H9 (cell line): ENCODE data around the gene ST6GALNAC1. TPM values are rescaled to one million over a fixed set of nuclear protein-coding genes. Genes with fewer than 3 reads are reported as not detected.

Experiments used
- DNase-seq: peaks from one replicate; pipeline ENCODE4 v3.0.0-alpha.2; 2017
- H2AFZ ChIP-seq: one replicate; pipeline ENCODE4 v1.6.1; 2013; ENCODE audit warnings: mild to moderate bottlenecking, low read length, control low read depth, moderate library complexity
- H2AK5ac ChIP-seq: 2 replicates; pipeline ENCODE4 v1.6.1; 2013; ENCODE audit warnings: low read length, control low read depth, mixed read lengths; ENCODE audit not compliant: insufficient read length
- H2BK120ac ChIP-seq: one replicate; pipeline ENCODE4 v1.6.1; 2013; ENCODE audit warnings: low read depth, mild to moderate bottlenecking, low read length, control low read depth, inconsistent platforms; ENCODE audit not compliant: poor library complexity, severe bottlenecking
- H2BK12ac ChIP-seq: 2 replicates; pipeline ENCODE4 v1.6.1; 2013; ENCODE audit warnings: low read length, control low read depth, mixed read lengths, low read depth; ENCODE audit not compliant: insufficient read length
- H2BK15ac ChIP-seq: 2 replicates; pipeline ENCODE4 v1.6.1; 2013; ENCODE audit warnings: low read depth, low read length, control low read depth
- H2BK20ac ChIP-seq: one replicate; pipeline ENCODE4 v1.6.1; 2013; ENCODE audit warnings: low read depth, mild to moderate bottlenecking, low read length, control low read depth, inconsistent platforms; ENCODE audit not compliant: poor library complexity, severe bottlenecking
- H2BK5ac ChIP-seq: 2 replicates; pipeline ENCODE4 v1.6.1; 2013; ENCODE audit warnings: low read length, control low read depth, mixed read lengths; ENCODE audit not compliant: insufficient read length
- H3K14ac ChIP-seq: 2 replicates; pipeline ENCODE4 v1.6.1; 2013; ENCODE audit warnings: low read length, control low read depth; ENCODE audit not compliant: insufficient read depth
- H3K18ac ChIP-seq: 2 replicates; pipeline ENCODE4 v1.6.1; 2013; ENCODE audit warnings: low read depth, mild to moderate bottlenecking, mixed read lengths, low read length, control low read depth; ENCODE audit not compliant: insufficient read length
- H3K23ac ChIP-seq: 2 replicates; pipeline ENCODE4 v1.6.1; 2013; ENCODE audit warnings: low read length, control low read depth, mixed read lengths, low read depth; ENCODE audit not compliant: insufficient read length
- H3K23me2 ChIP-seq: 2 replicates; pipeline ENCODE4 v1.6.1; 2013; ENCODE audit warnings: low read depth, mild to moderate bottlenecking, mixed read lengths, low read length, control low read depth; ENCODE audit not compliant: insufficient read length, poor library complexity, severe bottlenecking
- H3K27ac ChIP-seq: 2 replicates; pipeline ENCODE4 v1.5.1; 2013; ENCODE audit warnings: low read length, control low read depth, mixed read lengths, low read depth; ENCODE audit not compliant: insufficient read length
- H3K27me3 ChIP-seq: 2 replicates; pipeline ENCODE4 v1.6.1; 2013; ENCODE audit warnings: low read length, control low read depth, inconsistent platforms; ENCODE audit not compliant: insufficient read depth
- H3K4ac ChIP-seq: 2 replicates; pipeline ENCODE4 v1.6.1; 2013; ENCODE audit warnings: low read depth, mild to moderate bottlenecking, control low read depth, inconsistent platforms, low read length, moderate library complexity
- H3K4me1 ChIP-seq: 2 replicates; pipeline ENCODE4 v1.6.1; 2013; ENCODE audit warnings: low read length, control low read depth, inconsistent platforms; ENCODE audit not compliant: insufficient read depth
- H3K4me2 ChIP-seq: 2 replicates; pipeline ENCODE4 v1.6.1; 2013; ENCODE audit warnings: low read length, control low read depth, mixed read lengths; ENCODE audit not compliant: insufficient read length, insufficient read depth
- H3K56ac ChIP-seq: 2 replicates; pipeline ENCODE4 v1.6.1; 2013; ENCODE audit warnings: low read depth, mild to moderate bottlenecking, mixed read lengths, low read length, control low read depth; ENCODE audit not compliant: insufficient read length
- H3K79me1 ChIP-seq: 2 replicates; pipeline ENCODE4 v1.6.1; 2013; ENCODE audit warnings: low read depth, mild to moderate bottlenecking, moderate library complexity, low read length, control low read depth, inconsistent platforms; ENCODE audit not compliant: insufficient read depth, poor library complexity, severe bottlenecking
- H3K79me2 ChIP-seq: 2 replicates; pipeline ENCODE4 v1.6.1; 2013; ENCODE audit warnings: low read length, control low read depth, inconsistent platforms; ENCODE audit not compliant: insufficient read depth
- H3K9ac ChIP-seq: 2 replicates; pipeline ENCODE4 v1.6.1; 2013; ENCODE audit warnings: low read length, control low read depth, mixed read lengths; ENCODE audit not compliant: insufficient read length; ENCODE audit errors: extremely low read depth
- H3K9me3 ChIP-seq: one replicate; pipeline ENCODE4 v1.6.1; 2013; ENCODE audit warnings: low read depth, low read length, inconsistent platforms; ENCODE audit not compliant: control insufficient read depth
- H3T11ph ChIP-seq: one replicate; pipeline ENCODE4 v1.6.1; 2013; ENCODE audit warnings: mild to moderate bottlenecking, low read length, control low read depth, inconsistent platforms
- H4K20me1 ChIP-seq: one replicate; pipeline ENCODE4 v1.6.1; 2013; ENCODE audit not compliant: control insufficient read depth, insufficient read length, insufficient read depth
- H4K5ac ChIP-seq: 2 replicates; pipeline ENCODE4 v1.6.1; 2013; ENCODE audit warnings: low read depth, mild to moderate bottlenecking, mixed read lengths, low read length, control low read depth; ENCODE audit not compliant: insufficient read length
- H4K8ac ChIP-seq: replicated peaks from 2 replicates; pipeline ENCODE4 v1.6.1; 2013; ENCODE audit warnings: low read length, control low read depth, mixed read lengths, low read depth; ENCODE audit not compliant: insufficient read length
- H4K91ac ChIP-seq: 2 replicates; pipeline ENCODE4 v1.6.1; 2013; ENCODE audit warnings: low read depth, mild to moderate bottlenecking, moderate library complexity, mixed read lengths, low read length, control low read depth; ENCODE audit not compliant: insufficient read length
- H3K27ac Mint-ChIP-seq, 3 experiments: 2 replicates in 2 of 3; 3 replicates in 1 of 3; pipeline ENCODE4 v1.8.0; 2020 to 2021; ENCODE audit warnings: mixed read lengths in 3 of 3, mild to moderate bottlenecking in 1 of 3, moderate library complexity in 1 of 3
- H3K27me3 Mint-ChIP-seq: 2 replicates; pipeline ENCODE4 v1.8.0; 2021; ENCODE audit warnings: low read depth, mild to moderate bottlenecking, moderate library complexity, mixed read lengths
- H3K36me3 Mint-ChIP-seq, 3 experiments: 2 replicates in 2 of 3; 3 replicates in 1 of 3; pipeline ENCODE4 v1.8.0; 2020 to 2021; ENCODE audit warnings: low read depth in 3 of 3, mixed read lengths in 3 of 3; ENCODE audit not compliant: insufficient read depth in 1 of 3
- H3K4me1 Mint-ChIP-seq, 2 experiments: 2 replicates each; pipeline ENCODE4 v1.8.0; 2020; ENCODE audit warnings: mixed read lengths in 2 of 2
- H3K4me3 Mint-ChIP-seq, 2 experiments: 2 replicates in 1 of 2; 3 replicates in 1 of 2; pipeline ENCODE4 v1.8.0; 2020 to 2021; ENCODE audit warnings: mild to moderate bottlenecking in 2 of 2, mixed read lengths in 2 of 2, moderate library complexity in 1 of 2
- H3K9me3 Mint-ChIP-seq, 2 experiments: 2 replicates in 1 of 2; 3 replicates in 1 of 2; pipeline ENCODE4 v1.8.0; 2020; ENCODE audit warnings: mild to moderate bottlenecking in 2 of 2, mixed read lengths in 2 of 2, moderate library complexity in 1 of 2
- WGBS: extraction: QIAGEN DNeasy Blood & Tissue Kit; methylation state at CpG from one replicate; pipeline ENCODE4 v1.1.7; 2013; ENCODE audit warnings: missing lambda C conversion rate, low lambda C conversion rate, mixed read lengths; ENCODE audit not compliant: insufficient read length; ENCODE audit errors: extremely low coverage; 5-methylcytosine and 5-hydroxymethylcytosine counted together
- total RNA-seq: library from RNA; stranded (reverse); gene quantifications from 2 replicates; pipeline ENCODE4 v1.2.1, GENCODE V29; 2021
- TF ChIP-seq, protein P1 (sequence below): fragments of 200-600 bp; sonication (generic); conservative IDR thresholded peaks from 3 replicates; pipeline ENCODE4 v1.8.0; 2021; ENCODE audit warnings: antibody characterized with exemption, mild to moderate bottlenecking

Gene ST6GALNAC1
- total RNA-seq, 1 experiment from 2014 or later = not detected

DNA sequence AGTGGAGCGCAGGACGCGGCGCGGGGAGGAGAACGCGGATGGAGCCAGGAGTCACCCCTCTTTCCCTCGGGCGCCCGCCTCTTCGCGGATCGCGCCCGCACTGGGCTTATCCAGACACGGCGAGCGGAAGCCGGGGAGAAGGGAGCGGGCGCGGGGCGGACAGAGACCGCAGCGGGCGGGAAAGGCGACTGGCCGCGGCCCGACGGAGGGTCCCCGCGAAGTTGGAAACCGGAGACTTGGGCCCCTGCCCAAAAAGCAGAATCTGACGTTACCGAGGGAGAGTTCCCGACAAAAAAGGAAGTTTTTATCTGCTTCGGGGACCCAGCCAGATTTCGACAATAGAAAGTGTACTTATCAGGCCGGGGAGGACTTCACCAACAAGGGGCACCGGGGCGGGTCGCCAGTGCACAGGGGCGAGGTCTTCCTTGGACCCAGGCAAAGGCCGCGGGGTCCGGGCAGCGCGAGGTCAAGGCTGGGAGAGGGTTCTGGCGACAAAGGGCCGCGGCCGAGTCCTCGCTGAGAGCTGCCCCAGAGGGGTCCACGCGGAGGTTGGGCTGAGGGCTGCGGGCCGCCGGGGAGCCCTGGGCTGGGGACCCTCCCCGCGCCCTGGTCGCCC, 58.4 kb downstream of the ST6GALNAC1 start:
- peak overlapping the region; percentile 67 for H3K4me2 ChIP-seq
- no peak overlapping the region for H3K9ac ChIP-seq
- Mint-ChIP-seq H3K27me3 (peaks cover 76% of the 10 kb centered on the region), H3K27ac (no peak overlapping the region), H3K4me3 (peak overlapping the region; percentile 59 to 80), H3K9me3 (peaks cover 2 to 7% of the 10 kb centered on the region in 2 experiments; a peak in 3 of 5 replicates), H3K36me3 (no peaks in the 10 kb centered on the region; a peak in 1 of 7 replicates), H3K4me1 (peaks cover 29 to 41% of the 10 kb centered on the region in 2 experiments)
- peaks cover 2% of the 10 kb centered on the region for H4K20me1 ChIP-seq
- no peak overlapping the region for H2AK5ac ChIP-seq
- no peak overlapping the region for H3K4ac ChIP-seq
- no peak overlapping the region; the same call in 1 of the 2 replicates for H3K14ac ChIP-seq
- no peak overlapping the region for H3K23ac ChIP-seq
- peaks cover 11% of the 10 kb centered on the region for H3K23me2 ChIP-seq
- no peaks in the 10 kb centered on the region for H3K79me2 ChIP-seq
- TF ChIP-seq, protein P1, sequence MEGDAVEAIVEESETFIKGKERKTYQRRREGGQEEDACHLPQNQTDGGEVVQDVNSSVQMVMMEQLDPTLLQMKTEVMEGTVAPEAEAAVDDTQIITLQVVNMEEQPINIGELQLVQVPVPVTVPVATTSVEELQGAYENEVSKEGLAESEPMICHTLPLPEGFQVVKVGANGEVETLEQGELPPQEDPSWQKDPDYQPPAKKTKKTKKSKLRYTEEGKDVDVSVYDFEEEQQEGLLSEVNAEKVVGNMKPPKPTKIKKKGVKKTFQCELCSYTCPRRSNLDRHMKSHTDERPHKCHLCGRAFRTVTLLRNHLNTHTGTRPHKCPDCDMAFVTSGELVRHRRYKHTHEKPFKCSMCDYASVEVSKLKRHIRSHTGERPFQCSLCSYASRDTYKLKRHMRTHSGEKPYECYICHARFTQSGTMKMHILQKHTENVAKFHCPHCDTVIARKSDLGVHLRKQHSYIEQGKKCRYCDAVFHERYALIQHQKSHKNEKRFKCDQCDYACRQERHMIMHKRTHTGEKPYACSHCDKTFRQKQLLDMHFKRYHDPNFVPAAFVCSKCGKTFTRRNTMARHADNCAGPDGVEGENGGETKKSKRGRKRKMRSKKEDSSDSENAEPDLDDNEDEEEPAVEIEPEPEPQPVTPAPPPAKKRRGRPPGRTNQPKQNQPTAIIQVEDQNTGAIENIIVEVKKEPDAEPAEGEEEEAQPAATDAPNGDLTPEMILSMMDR = no peak
- no peak overlapping the region for H2BK12ac ChIP-seq
- H2BK5ac ChIP-seq = no peak overlapping the region
- no peaks in the 10 kb centered on the region; the same call in 1 of the 2 replicates for H3K4me1 ChIP-seq
- H2AFZ ChIP-seq = no peak overlapping the region
- WGBS = no CpG with 5 or more reads among the region's 62 CpGs
- no peak overlapping the region for H2BK120ac ChIP-seq
- no peak overlapping the region for H4K5ac ChIP-seq
- H2BK15ac ChIP-seq = no peak overlapping the region
- H3K9me3 ChIP-seq = no peaks in the 10 kb centered on the region
- peaks cover 36% of the 10 kb centered on the region; the same call in 1 of the 2 replicates for H3K27me3 ChIP-seq
- DNase-seq = peak; percentile 52
- H4K91ac ChIP-seq = no peak overlapping the region
- H3K56ac ChIP-seq = no peak overlapping the region
- no peak overlapping the region for H2BK20ac ChIP-seq
- H3T11ph ChIP-seq = no peak overlapping the region
- no peak overlapping the region for H3K27ac ChIP-seq
- H4K8ac ChIP-seq = no peak overlapping the region
- no peaks in the 10 kb centered on the region for H3K79me1 ChIP-seq
- H3K18ac ChIP-seq = no peak overlapping the region
